HG03442 (cell line): ENCODE data around the gene NPM3.
"Not testable (repeated sequence)": the region's sequence is repeated elsewhere in the genome, so short reads cannot be mapped to it uniquely, and the experiment has no call there.

ENCODE experiments used
- ATAC-seq: cut with Tn5 transposase; IDR thresholded peaks from one replicate; pipeline ENCODE4 v1.9.1; 2021; ENCODE audit warnings: mild to moderate bottlenecking, moderate library complexity; ENCODE audit not compliant: unreplicated experiment

NPM3 gene

GRCh38 chr10:101807158-101807557 is 23.9 kb upstream of the NPM3 start:
- no peak for ATAC-seq

- no peak for ATAC-seq
Measured at GRCh38 chr10:101803511-101803910, 20.3 kb upstream of the NPM3 start.

- ATAC-seq, result no peak
Measured at GRCh38 chr10:101797403-101798059, 14.3 kb upstream of the NPM3 start.

DNA sequence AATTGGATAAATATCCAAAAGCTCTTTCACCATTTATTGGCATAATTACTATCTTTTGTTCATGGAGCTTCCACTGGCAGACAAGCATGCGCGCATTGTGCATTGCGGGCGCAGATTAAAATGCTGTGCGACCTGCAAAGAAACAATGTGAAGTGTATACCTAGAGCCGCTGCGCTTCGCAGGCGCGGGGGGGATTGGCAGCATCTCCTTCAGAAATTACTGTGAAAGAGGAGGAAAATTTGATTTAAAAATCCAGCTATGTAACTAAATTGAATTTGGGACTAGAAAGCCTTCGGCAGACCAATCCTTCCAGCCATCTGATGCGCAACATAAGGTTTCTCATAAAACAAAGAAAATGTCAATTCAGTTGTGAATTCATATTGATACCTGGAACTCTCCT is 10.3 kb upstream of the NPM3 start:
- ATAC-seq, result no peak

DNA sequence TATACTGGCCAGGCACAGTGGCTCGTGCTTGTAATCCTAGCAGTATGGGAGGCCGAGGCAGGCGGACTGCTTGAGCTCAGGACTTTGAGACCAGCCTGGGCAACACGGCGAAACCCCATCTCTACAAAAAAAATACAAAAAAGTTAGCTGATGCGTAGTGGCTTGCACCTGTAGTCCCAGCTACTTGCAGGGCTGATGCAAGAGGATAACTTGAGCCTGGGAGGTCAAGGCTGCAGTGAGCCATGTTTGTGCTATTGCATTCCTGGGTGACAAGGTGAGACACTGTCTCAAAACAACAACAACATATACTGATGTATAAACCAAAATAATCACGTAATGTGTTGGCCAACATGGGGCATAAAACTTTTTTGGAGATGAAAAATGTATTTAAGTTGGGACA is 6.4 kb upstream of the NPM3 start:
- ATAC-seq, result no peak

- ATAC-seq, result not testable (repeated sequence)
Measured at GRCh38 chr10:101789231-101789630, 6.0 kb upstream of the NPM3 start.

GRCh38 chr10:101785801-101786200 is 2.6 kb upstream of the NPM3 start:
- no peak for ATAC-seq

DNA sequence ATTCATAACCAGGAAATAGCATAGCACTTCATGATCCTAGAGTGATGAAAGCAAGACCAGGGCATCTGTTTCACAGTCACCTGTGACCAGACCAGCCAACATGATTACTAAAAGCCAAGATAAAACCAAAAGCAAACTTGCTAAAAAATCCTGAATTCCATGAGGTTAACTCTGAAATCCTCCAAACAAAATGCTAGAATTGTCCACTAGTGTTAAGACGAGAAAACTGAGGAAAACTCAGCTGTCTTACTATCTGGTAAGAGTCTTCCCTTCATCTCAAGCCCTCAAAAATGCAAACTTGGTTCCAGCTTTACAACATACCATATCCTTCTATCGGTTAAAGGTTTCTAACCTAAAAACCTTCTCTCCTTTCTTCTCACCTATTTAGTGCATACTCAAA is 1.3 kb upstream of the NPM3 start:
- no peak for ATAC-seq

- ATAC-seq, result no peak
Measured at GRCh38 chr10:101783736-101784118, 481 bp upstream of the NPM3 start.

DNA sequence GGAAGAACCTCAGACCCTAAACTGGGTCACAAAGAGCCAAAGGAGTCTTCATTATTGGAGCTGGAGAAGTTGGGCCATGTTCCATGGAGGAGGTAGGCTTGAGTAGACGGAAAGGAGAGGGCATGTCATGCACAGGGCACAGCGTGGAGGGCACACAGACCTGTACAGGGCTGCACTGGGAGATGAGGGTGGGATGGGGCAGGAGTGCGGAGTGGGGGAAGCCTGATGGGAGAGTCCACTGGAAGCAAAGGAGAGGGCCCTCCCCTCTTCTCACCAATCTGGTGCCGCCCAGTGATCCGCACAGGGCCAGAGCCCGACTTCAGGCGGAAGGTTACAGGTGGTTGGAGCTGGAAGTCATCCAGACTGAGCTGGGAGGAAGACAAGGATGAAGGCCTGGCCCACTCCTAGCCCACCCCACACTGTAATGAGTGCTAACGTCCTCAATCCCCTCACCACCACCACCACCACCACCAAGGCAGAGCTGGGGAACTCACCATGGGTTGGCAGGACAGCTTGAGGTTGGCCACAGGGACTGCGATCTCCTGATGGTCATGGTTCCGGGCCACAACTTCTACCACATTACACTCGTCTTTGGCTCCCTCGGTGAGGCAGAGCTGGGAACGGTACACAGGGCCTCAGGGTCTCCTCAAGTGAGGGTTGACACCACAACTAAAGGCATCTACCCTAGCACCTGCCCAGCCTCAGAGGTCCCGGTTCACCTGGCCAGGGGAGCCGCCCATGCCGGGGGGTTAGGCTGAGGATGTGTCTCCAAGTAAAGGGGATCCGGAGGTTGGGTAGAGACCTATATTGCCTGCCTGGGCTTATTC is 1.0 kb downstream of the NPM3 start:
- no peak for ATAC-seq

DNA sequence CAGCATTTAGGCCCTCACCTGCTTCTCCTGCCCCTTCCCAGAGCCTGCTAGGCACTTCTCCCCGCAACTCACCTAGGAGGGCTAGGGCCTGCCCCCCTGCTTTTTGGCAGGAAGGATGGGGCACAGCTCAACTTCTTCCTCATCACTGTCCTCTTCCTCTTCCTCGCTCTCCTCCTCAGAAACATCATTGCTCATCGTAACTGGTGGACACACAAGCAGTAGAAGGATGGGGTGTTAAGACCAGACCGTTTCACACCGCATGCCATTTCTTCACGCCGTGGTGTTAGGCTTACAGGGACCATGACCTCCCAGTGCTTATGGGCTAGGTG is 1.6 kb downstream of the NPM3 start:
- no peak for ATAC-seq

DNA sequence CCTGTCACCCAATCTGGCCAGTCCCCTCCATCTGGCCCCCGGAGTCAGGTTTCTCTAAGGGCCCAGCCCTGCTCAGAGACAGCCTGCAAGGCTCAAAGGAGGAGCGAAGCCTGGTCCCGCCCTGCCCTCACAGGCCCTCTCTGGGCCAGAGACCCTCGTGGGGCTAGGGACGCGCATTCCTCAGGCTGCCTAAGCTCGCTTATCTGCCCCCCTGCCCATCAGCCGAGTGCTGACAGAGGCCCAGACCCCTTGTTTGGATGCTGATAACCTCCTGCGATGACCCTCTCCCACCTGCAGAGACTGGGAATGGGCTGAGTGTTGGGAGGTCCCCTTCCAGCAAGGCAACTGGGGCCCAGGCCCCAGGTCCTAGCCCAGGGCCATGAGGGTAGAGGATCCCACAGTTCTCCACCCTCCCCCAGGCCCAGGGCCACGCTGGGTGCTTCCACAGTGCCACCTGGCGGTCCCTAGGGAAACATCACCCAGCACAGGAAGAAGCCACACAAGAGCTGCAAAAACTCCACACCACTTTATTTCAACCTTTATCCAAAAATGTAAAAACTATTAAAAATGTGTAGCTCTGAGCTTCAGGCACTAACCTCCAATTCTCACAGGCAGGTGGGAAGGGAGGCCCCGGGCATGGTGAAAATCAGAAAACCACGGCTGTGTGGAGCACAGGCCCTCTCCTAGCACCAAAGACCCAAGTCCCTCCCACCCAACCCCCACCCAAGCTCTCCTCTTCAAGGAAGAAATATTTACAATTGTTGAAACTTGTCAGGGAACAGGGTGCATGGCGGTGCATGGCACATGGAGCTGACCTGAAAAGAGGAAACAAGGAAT is 2.2 kb downstream of the NPM3 start:
- no peak for ATAC-seq

DNA sequence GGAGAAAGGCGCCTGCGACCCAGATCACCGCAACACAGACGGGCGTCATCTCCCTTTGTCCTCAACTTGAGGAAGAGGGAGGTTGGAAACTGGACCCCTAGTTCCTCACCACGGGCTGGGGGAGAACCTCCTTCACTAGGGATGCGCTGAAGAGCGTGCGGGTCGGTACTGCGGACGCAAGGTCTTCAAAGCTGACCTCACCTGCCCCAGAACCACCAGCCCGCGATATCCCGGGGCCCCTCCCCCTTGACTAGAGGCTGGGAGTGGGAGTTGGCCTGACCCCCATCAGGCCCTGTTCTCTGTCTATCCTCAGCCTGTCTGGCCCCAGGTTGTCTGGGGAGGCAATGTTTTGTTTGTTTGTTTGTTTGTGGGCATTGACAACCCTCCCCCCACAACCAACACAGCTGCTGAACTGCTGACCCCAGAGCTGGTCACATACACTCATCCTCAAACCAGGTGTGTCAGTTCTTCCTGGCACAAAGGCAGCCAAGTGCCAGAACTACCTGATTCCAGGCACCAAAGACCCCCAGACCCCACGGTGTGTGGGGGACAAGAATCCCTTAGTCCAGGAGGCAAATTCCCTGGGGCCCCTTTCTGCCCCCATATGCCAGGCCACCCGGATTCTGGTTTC is 2.9 kb downstream of the NPM3 start:
- ATAC-seq, result no peak

- ATAC-seq, result peak; percentile 43
Measured at GRCh38 chr10:101779544-101780186, 3.6 kb downstream of the NPM3 start.

GRCh38 chr10:101778781-101779543 is 4.3 kb downstream of the NPM3 start:
- no peak for ATAC-seq

DNA sequence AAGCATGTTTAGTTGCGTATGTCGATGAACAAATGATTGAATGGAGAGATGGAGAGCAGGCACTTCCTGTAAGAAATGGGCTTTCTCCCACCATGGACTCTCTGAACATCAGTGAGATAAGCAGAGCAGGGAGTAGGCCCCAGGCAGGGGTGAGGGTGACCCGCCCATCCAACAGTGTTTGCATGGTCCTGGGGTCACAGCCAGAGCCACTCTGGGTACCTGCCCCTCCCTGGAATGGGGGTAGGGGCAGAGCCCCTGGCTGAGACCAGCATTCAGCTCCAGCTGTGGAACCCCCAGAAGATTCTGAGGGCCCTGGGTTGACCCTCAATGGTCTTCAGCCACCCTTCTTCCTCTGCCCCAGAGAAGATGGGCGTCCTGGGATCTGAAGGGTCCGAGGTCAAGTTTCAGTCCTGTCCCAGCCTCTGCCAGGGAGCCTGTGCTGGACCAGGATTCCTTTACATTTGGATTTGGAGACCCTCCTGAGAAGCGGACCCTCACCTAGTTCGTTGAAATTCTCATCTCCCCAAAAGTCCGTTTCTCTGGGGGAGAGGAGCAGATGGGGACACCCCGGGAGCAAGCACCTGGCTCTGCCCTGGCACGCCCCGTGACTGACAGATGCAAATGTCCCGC is 5.0 kb downstream of the NPM3 start:
- ATAC-seq, result no peak

DNA sequence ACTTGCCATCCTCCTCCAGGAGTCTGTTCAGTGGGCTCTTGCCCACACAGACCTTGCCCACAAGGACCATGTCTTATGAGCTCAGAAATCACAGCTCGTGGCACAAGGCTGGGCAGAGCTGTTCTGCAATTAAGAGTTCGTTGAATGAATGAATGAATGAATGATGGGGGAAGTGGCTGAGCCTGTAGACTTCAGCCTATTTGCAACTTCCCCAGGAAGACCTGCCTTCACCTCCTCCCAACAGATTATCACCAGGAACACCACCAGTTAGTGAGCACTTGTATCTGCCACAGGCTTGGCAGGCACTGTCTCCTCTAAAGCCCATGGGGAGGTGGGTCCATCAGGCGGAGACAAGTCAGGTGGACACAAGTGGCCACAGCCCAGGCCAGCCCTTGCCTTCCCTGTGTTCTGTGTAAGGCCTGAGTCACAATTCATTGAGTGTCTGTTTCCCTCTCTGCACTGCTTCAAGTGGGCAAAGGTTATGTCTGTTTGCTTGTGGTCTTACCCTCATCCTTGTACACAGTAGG is 5.6 kb downstream of the NPM3 start:
- ATAC-seq, result no peak

GRCh38 chr10:101776161-101776817 is 7.0 kb downstream of the NPM3 start:
- no peak for ATAC-seq
